Measurements from ENCODE around the gene HAVCR2. TPM values are rescaled to one million over a fixed set of nuclear protein-coding genes. Genes with fewer than 3 reads are reported as not detected.

HAVCR2 gene
- total RNA-seq, 1 experiment from 2014 or later: not detected

- Histone ChIP-seq H3K27ac (no peak overlapping the region), H3K4me2 (no peak overlapping the region), H3K9me2 (ENCODE audit: insufficient read depth) (no peaks in the 10 kb centered on the region), H3K27me3 (ENCODE audit: insufficient read depth, low read depth) (no peaks in the 10 kb centered on the region), H3F3A (ENCODE audit: insufficient read depth, low read depth) (no peaks in the 10 kb centered on the region), H3K9me3 (ENCODE audit: insufficient read depth, low read depth) (no peaks in the 10 kb centered on the region), H3K4me3 (no peak overlapping the region), H2AFZ (no peak overlapping the region), H3K36me3 (ENCODE audit: low read depth) (no peaks in the 10 kb centered on the region), H3K4me1 (replicated peaks; ENCODE audit: insufficient read depth) (peaks cover 16% of the 10 kb centered on the region), H3K79me2 (ENCODE audit: low read depth) (no peaks in the 10 kb centered on the region), H4K20me1 (ENCODE audit: insufficient read depth) (no peaks in the 10 kb centered on the region)
- POLR2A ChIA-PET (ENCODE audit: unreplicated experiment): interaction anchor here (0.5 kb wide), 1 partner anchor 80 kb away, joined by 5 read pairs; no protein-coding TSS in a partner anchor
- intact Hi-C loops (cut with micrococcal nuclease; ENCODE audit: unreplicated experiment): no loop called here
- DNase-seq: no peak
- CTCF ChIA-PET: no interaction called here
- no peak for TF ChIP-seq EZH2 (IDR thresholded peaks at IDR 0.05; ENCODE audit: low read depth)
- TF ChIP-seq, protein P1, sequence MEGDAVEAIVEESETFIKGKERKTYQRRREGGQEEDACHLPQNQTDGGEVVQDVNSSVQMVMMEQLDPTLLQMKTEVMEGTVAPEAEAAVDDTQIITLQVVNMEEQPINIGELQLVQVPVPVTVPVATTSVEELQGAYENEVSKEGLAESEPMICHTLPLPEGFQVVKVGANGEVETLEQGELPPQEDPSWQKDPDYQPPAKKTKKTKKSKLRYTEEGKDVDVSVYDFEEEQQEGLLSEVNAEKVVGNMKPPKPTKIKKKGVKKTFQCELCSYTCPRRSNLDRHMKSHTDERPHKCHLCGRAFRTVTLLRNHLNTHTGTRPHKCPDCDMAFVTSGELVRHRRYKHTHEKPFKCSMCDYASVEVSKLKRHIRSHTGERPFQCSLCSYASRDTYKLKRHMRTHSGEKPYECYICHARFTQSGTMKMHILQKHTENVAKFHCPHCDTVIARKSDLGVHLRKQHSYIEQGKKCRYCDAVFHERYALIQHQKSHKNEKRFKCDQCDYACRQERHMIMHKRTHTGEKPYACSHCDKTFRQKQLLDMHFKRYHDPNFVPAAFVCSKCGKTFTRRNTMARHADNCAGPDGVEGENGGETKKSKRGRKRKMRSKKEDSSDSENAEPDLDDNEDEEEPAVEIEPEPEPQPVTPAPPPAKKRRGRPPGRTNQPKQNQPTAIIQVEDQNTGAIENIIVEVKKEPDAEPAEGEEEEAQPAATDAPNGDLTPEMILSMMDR (conservative IDR thresholded peaks at IDR 0.05): no peak
- no TSS peak for BruUV-seq (replicated peaks)
Observed at GRCh38 chr5:157045601-157046000, 63.2 kb downstream of the HAVCR2 start.

DNA sequence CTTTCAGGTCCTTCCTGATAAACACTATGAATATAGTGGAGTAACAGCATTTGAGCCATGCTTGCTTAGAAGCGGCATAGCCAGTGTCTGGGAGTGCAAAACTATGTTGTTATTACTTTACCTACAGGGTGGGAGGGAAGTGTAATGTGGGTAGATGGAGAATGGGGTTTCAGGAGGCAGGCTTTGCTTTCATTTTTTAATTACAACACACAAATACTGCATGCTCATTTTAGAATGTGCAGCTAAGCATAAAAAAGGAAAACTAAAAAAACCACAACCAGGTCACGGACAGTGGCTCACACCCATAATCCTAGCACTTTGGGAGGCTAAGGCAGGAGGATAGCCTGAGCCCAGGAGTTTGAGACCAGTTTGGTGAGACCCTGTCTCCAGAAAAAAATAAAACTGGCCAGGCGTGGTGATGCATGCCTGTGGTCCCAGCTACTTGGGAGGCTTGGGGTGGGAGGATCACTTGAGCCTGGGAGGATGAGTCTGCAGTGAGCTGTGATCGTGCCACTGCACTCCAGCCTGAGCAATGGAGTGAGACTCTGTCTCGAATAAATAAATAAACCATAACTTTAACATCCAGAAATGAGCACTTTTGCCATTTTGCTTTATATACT is 70.2 kb downstream of the HAVCR2 start:
- BruUV-seq (replicated peaks): no TSS peak
- Histone ChIP-seq H3K9me2 (ENCODE audit: insufficient read depth) (no peaks in the 10 kb centered on the region), H3K79me2 (ENCODE audit: low read depth) (no peaks in the 10 kb centered on the region), H3K36me3 (ENCODE audit: low read depth) (no peaks in the 10 kb centered on the region), H3F3A (ENCODE audit: insufficient read depth, low read depth) (no peaks in the 10 kb centered on the region), H2AFZ (no peak overlapping the region), H3K4me2 (no peak overlapping the region), H3K4me1 (replicated peaks; ENCODE audit: insufficient read depth) (no peaks in the 10 kb centered on the region), H3K9me3 (ENCODE audit: insufficient read depth, low read depth) (no peaks in the 10 kb centered on the region), H3K27ac (no peak overlapping the region), H3K27me3 (ENCODE audit: insufficient read depth, low read depth) (no peaks in the 10 kb centered on the region), H4K20me1 (ENCODE audit: insufficient read depth) (no peaks in the 10 kb centered on the region), H3K4me3 (no peak overlapping the region)
- ChIA-PET POLR2A (ENCODE audit: unreplicated experiment) (no interaction called here), CTCF (no interaction called here)
- DNase-seq: no peak
- no peak for TF ChIP-seq EZH2 (IDR thresholded peaks at IDR 0.05; ENCODE audit: low read depth)
- intact Hi-C loops (cut with micrococcal nuclease; ENCODE audit: unreplicated experiment): no loop called here

Other genes with a start within 250 kb of the HAVCR2 start
- gene TIMD4, start 145.8 kb downstream of the HAVCR2 start, total RNA-seq (2021): not detected in 2 replicates
- not detected in 2 replicates for gene HAVCR1, start 49.9 kb downstream of the HAVCR2 start, total RNA-seq (2021)
- gene MED7, start 33.8 kb upstream of the HAVCR2 start, total RNA-seq (2021): 9.4 and 11.8 TPM in 2 replicates
- not detected in 2 replicates for gene GARIN3, start 57.2 kb upstream of the HAVCR2 start, total RNA-seq (2021)
- gene ITK, start 71.8 kb upstream of the HAVCR2 start, total RNA-seq (2021): not detected in 2 replicates
- gene CYFIP2, start 157.1 kb upstream of the HAVCR2 start, total RNA-seq (2021): not detected in 2 replicates